DMS53 treated with DMSO at 0.1 percent for 48 hours (cell line): Measurements from ENCODE around the gene MRC1.

Experiments
- DNase-seq: peaks from one replicate; lab custom pipeline; 2025; ENCODE audit not compliant: unreplicated experiment; lab: John Stamatoyannopoulos, UW

The MRC1 gene

DNA sequence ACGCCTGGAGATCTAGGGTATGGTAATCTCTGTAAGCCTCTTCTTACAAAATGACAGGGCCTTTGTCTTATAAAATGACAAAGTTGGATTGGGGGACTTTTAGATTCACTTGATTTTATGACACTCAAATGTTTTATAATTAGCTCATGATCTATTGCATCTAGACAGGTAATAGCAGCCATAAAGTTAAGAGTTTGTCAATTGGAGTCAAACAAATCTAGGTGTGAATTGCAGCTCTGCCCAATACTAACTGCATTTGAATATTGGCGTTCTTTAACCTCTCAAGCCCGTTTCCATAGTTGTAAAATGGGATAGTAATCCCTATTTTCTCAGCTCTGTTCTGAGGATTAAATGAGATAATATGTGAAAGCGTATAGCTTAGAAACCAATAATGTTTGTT lies 14.1 kb upstream of the MRC1 start:
- DNase-seq = no peak

DNA sequence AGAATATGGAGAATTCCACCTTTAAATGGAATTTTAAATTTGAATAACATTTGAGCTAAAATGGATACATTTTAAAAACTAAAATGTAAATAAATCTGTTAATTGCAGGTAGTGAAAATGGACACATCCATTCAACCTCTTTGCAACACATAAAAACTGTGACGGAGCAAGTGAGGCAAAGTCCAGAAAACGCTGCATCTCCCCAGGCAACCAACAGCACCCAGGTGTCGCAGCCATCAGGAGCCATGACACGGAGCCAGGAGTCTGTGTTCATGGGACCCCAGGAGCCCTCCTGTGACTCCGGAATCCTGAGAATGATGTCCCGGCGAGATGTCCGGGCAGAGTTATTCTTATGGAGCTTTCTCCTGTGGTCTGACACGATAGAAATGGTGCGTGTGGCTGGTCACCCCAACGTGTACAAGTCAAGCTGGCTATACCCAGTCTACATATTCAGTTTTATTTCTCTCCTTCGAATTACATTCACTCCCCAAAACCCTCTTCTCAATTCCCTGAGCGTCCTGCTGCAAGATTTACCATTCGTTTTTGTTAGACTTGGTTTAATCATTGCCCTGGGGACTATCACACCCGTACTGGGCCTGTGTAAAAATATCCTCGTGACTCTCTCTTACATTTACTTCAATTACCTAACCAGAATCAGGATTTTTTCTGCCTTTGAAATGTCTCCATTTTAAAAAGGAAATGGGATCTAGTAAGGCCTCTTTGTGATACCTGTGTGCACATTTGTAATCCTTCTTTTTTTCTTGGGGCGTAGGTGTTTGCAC lies 13.1 kb upstream of the MRC1 start:
- no peak for DNase-seq

DNA sequence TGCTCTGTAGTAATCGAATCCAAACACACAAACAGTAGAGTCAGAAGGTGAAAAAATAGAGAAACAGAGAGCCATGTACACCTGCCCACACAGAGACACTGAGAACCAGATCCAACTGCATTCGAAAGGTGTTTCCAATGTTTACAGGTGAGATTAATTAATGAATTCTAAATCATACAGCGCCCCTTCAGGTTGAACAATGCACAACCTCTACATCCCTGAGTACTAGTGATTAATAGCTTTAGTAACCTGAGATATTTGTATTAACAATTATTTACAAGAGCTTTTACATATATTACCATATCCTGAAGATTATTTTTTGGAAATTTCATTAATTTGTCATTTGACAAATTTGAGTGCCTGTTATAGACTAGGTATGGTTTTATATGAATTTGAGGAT lies 7.6 kb upstream of the MRC1 start:
- no peak for DNase-seq

DNA sequence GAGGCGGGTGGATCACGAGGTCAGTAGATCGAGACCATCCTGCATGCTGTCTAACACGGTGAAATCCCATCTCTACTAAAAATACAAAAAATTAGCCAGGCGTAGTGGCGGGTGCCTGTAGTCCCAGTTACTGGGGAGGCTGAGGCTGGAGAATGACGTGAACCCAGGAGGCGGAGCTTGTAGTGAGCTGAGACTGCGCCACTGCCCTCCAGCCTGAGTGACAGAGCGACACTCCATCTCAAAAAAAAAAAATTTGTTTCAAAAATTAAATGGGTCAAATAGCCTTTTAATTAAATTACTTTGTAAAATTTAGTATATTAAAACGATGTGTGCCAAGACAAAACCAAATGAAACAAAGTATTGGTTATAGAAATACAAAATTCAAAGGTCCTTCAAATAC lies 6.8 kb upstream of the MRC1 start:
- no peak for DNase-seq

DNA sequence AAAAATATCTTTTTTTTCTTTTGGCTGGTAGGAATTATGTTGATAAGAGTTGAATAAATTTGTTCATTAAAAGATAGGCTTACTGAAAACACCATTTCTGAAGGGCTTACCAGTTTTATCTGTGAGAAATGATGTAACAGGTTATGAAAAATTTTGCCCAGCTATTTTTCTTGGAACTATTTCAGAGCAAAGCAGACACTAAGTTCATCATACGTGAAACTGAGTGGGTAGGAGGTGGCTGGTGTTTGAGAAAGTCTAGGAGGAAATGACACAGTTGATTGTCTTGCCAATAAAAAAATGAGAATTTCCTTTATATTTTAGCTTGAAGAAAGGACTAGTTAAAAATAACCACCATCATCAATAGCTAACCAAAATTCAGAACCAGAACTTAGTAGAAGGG lies 6.2 kb upstream of the MRC1 start:
- DNase-seq = no peak

DNA sequence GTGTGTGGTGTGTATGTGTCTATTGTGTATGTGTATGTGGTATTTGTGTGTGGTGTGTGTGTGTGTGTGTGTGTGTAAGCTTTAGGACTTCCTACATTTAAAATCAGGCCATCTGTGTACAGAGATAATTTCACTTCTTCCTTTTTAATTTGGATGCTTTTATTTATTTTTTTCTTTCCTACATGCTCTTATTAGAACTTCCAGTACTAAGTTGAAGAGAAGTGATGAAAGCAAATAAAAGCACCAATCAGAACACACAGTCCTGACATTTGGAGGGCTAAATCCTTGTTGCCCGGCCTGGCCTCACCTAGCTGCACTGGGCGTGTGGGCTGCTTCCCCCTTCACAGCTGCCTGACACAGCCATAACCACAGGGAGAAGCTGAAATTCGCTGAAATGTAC lies 3.8 kb upstream of the MRC1 start:
- no peak for DNase-seq

DNA sequence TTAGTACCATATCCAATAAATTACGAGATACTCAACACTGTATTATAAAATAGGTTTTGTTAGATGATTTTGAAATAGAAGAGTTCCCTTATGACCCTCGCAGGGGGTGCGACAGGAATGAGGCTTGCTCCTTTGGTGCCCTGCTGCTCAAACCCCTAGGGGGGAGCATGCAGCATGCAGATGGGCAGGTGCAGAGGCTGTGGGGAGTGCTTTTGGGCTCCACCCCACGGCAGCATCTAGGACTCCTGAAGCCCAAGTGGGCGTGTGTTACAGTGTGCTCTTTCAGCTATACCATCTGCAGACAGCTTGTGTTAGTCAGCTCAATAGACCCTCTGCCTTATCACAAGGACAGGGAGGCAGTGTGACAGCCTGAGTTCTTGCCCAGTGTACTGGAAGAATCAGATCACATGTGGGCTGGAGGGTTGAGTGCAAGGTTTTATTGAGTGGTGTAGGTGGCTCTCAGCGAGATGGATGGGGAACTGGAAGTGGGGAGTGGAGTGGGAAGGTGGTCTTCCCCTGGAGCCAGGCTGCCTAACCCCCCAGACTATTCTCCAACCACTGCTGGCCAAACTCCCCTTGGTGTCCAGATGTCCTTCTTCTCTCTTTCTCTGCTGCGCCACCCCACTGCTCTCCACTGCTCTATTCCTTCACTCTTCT lies 3.1 kb upstream of the MRC1 start:
- DNase-seq = no peak

DNA sequence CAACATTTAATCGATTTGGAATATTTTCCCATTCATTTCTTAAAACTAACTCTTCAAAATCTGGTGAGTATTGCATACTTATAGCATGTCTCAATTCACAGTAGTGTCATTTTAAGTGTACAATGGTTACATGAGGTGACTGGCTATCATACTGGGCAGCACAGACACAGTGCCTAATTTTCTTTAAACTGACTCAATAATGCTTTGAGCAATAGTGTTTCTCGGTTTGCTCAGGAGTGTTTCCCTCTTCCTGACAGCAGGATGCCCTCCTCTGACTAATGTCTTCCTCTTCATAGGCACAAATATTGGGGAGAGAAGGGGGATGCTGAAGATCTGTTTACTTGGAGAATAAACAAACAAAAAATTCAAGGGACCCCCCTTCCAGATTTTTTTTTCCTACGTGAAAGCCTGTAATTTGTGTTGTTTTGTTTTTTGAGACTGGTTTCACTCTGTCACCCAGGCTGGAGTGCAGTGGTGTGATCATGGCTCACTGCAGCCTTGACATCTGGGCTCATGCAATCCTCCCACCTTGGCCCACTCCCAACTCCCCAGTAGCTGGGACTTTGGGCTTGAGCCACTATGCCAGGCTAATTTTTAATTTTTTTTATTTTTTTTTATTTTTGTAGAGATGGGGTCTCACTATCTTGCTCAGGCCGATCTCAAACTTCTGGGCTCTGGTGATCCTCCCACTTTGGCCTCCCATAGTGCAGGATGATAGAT lies 2.2 kb downstream of the MRC1 start:
- DNase-seq = no peak

DNA sequence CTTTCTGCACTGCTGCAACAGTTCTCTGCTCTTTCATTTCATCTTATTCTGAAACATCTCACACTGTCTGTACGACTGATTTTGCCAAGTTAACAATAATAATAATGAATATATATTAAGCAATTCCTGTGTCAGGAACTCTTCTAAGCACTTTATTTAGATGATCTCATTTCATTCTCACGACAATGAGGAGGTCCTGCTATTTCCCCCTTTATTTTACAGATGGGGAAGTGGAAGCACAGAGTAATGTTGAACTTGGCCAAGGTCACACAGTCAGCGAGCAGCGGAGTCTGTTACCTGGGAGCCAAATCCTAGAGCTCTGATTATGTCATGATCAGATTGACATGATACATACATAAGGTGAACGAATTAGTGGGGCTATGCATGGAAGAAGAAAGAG lies 5.8 kb downstream of the MRC1 start:
- DNase-seq = no peak

DNA sequence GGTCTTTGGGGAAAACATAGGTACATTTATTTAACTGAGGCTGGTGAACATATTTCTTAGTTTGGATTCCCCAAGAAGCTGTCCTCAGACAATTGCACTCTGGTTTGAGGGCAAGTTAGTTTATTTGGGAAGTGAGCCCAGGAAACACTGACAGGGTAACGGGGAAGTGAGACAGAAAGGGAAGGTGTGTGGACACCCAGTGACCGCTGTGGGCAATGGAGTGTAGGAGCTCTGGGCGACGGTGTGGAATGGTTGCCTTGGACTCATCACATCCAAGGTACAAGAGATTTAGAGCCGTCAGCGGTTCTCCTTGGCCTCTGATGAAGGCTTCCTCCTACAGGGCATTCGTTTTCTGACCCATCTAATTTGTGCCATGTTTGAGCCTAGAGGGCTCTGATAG lies 7.1 kb downstream of the MRC1 start:
- DNase-seq = no peak

DNA sequence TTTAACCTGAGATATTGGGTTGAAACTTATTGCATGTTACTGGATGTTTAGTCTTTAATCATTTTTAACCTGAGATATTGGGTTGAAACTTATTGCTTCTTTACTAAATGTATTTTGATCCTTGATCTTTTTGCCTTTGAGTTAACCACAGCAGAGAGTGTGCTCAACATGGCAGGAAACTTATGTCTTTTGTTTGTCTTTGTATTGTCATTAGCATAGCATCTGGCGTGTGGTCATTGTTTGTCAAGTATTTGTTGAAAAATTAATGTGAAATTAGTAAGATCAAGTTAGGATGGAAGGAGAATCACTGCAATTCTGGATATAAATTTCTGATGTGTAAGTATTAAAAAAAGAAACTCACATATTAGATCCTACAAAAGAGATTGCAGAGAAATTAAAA lies 8.2 kb downstream of the MRC1 start:
- DNase-seq = no peak

DNA sequence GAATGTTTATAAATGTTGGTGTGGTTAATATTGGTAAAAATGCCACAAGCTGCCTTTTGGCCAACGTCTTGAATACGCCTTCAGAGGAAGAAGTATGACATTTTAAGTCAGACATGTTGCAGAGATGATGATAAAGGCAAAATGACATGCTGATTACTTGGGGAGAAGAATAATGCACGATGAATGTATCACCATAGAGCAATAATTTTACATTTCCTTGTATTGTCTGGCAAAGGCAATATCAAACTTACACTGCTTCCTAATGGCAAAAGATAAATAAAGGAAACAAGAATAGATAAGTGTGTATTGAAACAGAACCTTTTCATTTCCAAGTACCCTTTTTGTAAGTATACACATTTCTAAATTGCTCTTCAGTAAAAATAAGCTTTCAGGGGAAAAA lies 8.6 kb downstream of the MRC1 start:
- DNase-seq = no peak

DNA sequence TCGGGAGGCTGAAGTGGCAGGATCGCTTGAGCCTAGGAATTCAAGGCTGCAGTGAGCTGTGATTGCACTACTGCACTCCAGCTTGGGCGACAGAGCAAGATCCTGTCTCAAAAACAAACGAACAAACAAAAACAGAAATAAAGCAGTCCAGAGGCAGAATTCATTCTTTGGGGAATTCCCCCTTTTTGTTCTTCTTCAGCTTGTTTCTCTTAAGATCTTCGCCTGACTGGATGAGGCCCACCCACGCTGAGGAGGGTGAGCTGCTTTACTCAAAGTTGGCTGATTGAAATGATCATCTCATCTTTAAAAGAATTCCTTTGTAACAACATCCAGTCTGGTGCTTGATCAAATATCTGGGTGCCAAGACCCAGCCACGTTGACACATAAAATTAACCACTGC lies 10.7 kb downstream of the MRC1 start:
- DNase-seq = no peak

DNA sequence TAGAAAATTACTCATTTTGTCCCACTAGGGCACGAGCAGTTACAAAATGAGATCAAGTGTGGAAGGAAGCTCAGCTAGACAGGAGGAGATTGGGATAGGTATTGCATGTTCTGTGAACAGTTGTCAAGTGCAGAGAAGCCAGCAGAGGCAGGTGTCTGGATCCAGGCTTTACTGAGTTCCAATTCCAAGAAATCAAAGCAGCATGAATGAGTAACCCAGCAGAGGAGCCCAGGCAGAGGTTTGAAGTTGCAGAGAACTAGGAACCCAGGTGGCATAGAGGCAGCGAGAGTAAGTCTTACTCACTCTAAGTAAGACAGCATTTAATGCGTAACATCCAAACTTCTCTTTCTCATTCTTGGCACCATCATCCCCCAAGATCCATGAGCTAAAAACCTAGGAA lies 11.8 kb downstream of the MRC1 start:
- DNase-seq = no peak

DNA sequence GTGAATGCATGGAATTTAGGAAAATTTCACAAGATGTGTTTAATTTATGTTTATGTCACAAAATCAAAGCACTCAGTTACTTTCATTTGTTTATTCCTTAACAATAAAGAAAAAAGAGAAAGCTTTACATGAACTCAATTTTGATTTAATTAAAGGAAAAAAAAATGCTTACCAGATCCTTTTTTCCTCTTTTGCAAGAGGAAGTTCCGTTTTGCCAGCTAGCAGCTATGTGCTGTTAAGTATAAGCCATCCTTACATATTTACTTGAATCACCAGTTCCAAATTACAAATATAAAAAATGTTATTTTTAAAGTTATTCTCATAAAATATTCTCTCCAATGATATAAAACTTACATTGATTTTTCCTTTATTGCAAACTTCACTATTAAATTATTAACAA lies 12.7 kb downstream of the MRC1 start:
- DNase-seq = no peak

DNA sequence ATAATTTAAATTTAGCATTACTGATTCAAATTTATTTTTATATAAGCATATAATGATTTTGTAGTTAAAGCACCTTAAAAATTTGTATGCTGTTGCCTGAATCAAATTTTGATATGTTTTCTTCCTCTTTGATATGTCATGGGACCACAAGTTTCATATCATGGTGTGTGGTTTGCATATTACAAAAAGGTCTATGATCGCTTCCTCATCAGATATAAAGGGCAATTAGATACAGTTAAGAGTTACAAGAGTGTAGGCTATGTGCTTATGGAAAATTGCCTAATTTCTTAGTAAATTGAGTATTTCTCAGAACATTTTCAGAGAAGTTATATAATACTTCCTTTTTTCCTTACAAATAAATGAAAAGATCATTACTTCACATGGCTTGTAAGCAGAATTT lies 22.2 kb downstream of the MRC1 start:
- no peak for DNase-seq

DNA sequence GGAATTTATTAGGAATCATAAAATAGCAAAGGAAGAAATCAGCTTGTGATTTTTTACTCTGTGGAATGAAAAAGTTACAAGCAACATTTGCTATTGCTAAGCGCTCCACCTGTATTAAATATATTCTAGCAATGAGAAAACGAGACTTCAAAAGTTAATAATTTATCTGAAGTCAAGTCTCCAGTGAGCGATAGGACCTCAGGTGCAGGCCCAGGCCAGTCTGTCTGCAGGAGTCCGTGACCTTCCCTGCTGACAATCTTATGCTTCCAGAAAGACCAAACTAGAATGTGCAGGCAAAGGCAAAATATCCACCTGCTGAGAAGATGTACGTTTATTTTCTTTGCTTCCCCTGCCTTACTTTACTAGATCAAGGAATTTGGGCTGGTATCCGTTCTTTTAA lies 22.7 kb downstream of the MRC1 start:
- DNase-seq = peak; percentile 25

DNA sequence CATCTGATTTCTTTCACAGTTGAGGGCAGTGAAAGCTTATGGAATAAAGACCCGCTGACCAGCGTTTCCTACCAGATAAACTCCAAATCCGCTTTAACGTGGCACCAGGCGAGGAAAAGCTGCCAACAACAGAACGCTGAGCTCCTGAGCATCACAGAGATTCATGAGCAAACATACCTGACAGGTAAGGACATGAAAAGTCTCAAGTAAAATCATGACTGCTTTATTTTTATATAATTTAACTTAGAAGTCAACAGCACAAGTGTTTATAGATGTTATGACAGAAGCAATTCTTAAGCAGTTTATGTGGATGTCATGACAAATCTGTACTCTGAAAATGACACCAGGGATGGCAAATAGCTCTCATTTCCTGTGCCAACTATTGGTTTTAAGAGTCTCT lies 24.5 kb downstream of the MRC1 start:
- DNase-seq = no peak

DNA sequence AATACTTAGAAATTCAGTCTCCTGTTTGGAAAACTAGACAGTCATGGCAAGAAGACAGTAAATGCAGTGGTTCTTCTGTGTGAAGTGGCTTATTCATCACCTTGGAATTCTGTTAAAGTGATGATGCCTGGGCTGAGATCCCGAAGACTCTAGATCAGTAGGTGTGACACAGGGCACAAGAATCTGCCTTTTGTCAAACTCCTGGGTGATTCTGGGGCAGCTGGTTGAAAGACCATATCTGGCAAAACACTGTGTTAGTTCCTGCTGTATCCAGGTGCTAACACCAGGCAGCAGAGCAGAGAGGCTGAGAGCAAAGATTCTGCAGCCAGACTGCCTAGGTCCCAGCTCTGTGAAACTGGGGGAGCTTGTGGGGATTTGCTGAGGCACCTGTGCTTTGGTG lies 26.5 kb downstream of the MRC1 start:
- DNase-seq = no peak

DNA sequence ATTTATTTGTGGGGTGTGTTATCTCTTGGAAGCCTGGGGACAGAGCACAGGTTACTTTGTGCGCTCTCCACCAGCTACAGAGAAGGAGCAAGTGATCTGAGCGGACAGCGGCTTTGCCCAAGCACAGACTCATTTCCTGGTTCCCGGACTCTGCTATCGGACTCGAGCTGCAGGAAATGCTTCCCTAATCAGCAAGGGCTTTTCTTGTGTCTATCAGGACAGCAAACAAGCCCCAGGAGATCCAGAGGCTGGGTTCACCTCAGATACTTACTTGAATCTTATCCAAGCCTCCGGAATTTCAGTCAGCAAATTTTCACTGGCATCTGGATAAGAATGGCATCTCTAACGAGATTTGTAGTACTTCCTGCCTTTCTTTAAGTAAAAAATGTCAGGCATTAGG lies 27.8 kb downstream of the MRC1 start:
- peak; percentile 83 for DNase-seq

DNA sequence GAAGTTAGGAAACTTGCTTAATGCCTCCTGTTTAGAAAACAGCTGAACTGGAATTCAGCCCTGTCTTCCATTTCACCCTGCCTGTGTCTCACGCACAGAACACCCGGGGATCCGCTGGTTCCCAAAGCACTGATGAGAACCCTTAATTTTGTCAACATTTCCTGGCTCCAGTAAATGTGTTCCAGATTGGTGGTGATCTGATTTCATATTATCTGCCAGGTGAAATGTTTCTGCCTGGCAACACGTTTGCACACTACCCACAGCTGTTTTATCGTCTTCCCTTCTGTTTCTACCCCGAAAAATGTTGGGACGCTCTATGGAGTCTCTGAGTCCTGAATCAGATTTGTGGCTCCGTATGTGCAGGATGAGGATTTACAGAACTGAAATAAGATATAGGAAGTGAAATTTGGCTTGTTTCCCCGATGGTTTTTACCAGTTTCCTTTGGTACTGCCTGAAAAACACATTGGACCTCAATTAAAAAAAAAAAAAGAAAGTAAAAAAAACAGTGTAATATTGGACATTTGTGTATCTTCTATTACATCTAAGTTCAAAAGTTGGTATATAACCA lies 29.0 kb downstream of the MRC1 start:
- no peak for DNase-seq

DNA sequence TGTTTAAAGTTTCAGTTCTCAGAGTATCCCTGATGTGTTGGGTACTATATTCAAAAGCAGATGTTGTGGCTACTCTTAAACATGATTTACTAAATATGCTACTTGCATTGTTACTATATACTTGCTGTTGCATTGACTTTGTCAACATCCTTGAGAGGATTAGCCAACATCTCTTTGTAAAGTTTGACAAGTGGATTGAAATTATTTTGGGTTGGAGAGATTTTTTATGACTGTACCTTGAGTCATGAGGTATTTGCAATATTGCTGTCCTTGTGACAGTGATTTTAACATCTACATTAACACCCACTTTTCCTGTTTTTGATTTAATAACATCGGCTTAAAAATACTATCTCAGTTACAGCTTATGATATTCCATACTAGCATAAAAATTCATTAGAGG lies 31.9 kb downstream of the MRC1 start:
- no peak for DNase-seq
